GM12801 (cell line): ENCODE measurements around the gene PBX4.

Experiments
- CTCF ChIP-seq: IDR thresholded peaks from one replicate; pipeline ENCODE4 v1.5.1; 2011; ENCODE audit warnings: control low read depth; ENCODE audit not compliant: insufficient read length; ENCODE audit errors: extremely low read depth

The PBX4 gene

GRCh38 chr19:19597809-19598306 is 20.6 kb downstream of the PBX4 start:
- no peak for TF ChIP-seq CTCF

DNA sequence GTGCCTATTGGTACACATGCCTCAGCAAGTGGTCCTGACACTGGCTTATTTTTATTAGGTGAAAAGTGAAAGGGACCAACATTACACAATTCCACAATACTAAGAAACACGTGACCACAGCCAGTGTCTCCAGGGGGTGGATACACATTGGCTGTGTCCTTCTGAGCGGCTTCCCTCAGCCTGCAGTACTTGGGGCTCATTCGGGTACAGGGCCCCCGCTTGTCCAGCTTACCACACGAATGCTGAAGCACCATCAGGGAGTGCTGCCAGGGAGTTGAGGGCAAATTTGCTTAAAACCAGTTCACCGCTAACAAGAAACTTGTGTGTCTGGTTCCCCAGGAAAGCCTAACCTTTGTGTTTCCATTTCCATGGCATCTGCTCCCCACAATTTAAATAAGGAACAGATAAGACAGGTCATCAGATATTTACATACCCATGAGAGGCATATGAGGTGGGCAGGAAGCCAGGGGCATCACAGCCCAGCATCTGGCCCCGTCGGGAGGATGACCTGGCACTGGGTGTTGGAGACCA is 23.3 kb downstream of the PBX4 start:
- no peak for TF ChIP-seq CTCF

GRCh38 chr19:19594381-19594780 is 24.1 kb downstream of the PBX4 start:
- no peak for TF ChIP-seq CTCF

- TF ChIP-seq CTCF = no peak
Observed at GRCh38 chr19:19592690-19593089, 25.8 kb downstream of the PBX4 start.

DNA sequence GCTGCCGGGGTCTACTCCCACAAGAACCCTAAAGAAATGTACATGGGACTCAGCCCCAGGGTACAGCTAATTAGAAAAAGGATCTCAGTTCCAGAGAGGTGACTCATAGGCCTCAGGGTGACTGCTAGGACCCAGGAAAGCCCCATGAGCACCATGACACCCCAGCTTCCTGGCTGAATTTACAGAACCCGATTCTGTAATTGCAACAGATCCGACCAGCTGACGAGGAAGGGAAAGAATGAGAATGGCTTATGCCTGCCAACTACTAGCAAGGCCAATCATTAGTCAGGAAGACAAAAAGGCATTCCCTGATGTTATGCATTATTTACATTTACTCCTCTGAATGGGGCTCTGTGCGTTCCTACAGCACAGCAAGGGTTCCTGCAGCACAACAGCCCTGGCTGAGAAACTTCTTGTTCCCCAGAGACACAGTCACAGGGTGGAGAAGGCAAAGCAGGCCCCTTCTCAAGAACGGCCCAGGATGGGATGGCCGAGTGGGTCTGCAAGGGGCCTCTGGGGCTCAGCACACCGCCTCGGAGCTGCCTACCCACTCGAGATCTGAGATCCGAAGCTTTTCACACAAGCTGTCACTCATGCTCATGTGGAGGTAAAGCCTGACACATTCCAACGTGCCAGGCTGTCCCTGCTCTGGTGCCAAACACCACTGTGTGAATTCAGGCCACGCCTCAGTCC is 27.2 kb downstream of the PBX4 start:
- TF ChIP-seq CTCF = no peak

- TF ChIP-seq CTCF = no peak
Observed at GRCh38 chr19:19588546-19588945, 29.9 kb downstream of the PBX4 start.

DNA sequence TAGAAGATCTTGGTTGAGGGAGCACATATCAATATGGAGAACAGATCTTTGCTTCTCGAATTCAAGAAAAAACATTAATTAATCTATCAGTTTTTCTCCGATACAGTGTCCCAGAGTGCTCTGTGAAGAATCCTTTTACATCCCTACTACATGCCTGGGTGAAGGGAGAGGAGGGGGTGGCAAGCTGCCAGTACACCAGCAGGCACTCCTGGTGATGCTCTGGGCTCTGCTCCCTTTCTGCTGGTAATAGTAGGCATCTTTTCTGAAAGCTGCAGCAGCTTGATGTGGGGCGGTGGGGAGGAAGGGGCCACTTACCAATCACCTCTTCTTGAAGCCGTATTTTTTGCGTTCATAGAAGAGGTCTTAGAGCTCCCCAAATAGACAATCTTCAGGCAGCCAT is 30.7 kb downstream of the PBX4 start:
- TF ChIP-seq CTCF = no peak
